GM19397 (cell line): ENCODE results near the gene CALCOCO2.

Experiments
- ATAC-seq: cut with Tn5 transposase; IDR thresholded peaks from one replicate; pipeline ENCODE4 v1.9.1; 2021; ENCODE audit warnings: mild to moderate bottlenecking, moderate library complexity; ENCODE audit not compliant: unreplicated experiment

Gene CALCOCO2

DNA sequence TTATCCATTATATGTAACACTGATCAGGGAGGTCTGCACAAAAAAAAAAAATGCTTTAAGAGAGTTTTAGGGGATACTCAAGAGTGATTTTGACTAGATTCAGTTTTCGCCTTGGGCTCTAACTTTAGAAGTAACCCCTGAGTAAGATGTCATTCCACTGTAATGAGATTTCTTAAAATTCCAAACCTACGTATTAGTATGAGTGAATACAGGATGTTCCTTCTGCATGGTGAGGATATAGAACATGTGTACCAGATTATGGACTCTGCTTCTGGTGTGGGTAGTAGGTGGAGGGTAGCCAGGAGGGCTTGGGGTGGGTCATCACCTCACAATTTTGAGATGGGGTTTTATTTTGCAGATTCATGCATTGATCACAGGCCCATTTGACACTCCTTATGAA lies 81.6 kb downstream of the CALCOCO2 start:
- ATAC-seq: no peak
